ENCODE results near the gene USP47. TPM values are rescaled to one million over a fixed set of nuclear protein-coding genes. Genes with fewer than 3 reads are reported as not detected.

USP47 gene
- total and polyA plus RNA-seq, 2 experiments from 2014 or later = 16.3 to 36.7 TPM

DNA sequence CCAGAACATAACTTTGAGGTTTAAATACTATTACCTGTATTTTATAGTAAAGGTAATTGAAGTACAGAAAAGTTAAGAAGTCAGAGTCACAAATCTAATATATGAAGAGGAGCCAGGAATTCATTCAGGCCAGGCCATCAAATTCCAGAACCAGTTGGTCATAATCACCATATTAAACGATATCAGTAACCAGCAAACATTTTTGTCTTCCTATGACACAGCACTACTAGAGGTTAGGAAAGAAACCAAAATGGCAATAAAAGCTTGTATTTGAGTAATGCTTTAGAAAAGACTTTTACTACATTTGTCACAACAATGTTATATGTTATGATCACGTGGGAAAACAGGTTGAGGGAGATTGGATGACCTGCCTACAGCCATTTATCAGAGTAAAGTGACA is 104.4 kb downstream of the USP47 start:
- DNase-seq (ENCODE audit: low spot score) (no peak), ATAC-seq (no peak)
- Mint-ChIP-seq H3K27me3 (ENCODE audit: insufficient read depth, low read depth, poor library complexity) (no peaks in the 10 kb centered on the region), H3K4me3 (no peak overlapping the region), H3K27ac (no peak overlapping the region), H3K4me1 (no peaks in the 10 kb centered on the region), H3K36me3 (ENCODE audit: low read depth) (peaks cover 10% of the 10 kb centered on the region; the same call in 1 of the 3 replicates), H3K9me3 (no peaks in the 10 kb centered on the region)
- Histone ChIP-seq H3K79me2 (replicated peaks; ENCODE audit: insufficient read depth) (no peaks in the 10 kb centered on the region), H3K4me3 (no peak overlapping the region), H4K20me1 (replicated peaks; ENCODE audit: insufficient read depth) (no peaks in the 10 kb centered on the region), H2AFZ (no peak overlapping the region), H3K27me3 (ENCODE audit: insufficient read depth) (no peaks in the 10 kb centered on the region), H3K36me3 (ENCODE audit: insufficient read depth) (peaks cover under 1% of the 10 kb centered on the region; the same call in 1 of the 2 replicates), H3K4me1 (ENCODE audit: insufficient read depth) (no peaks in the 10 kb centered on the region), H3K9me2 (ENCODE audit: insufficient read depth) (no peaks in the 10 kb centered on the region), H3K4me2 (no peak overlapping the region), H3F3A (replicated peaks; ENCODE audit: low read depth) (no peaks in the 10 kb centered on the region), H3K27ac (ENCODE audit: low read depth) (no peak overlapping the region)
- TF ChIP-seq ZNF331 (CRISPR knock-in tag; IDR thresholded peaks at IDR 0.05; ENCODE audit: low read depth) (no peak), POLR2AphosphoS5 (IDR thresholded peaks at IDR 0.05; ENCODE audit: low read depth) (no peak), CREB1 (CRISPR knock-in tag; IDR thresholded peaks at IDR 0.05; ENCODE audit: low read depth) (no peak), NANOG (IDR thresholded peaks at IDR 0.05; ENCODE audit: borderline replicate concordance) (no peak), EZH2phosphoT487 (IDR thresholded peaks at IDR 0.05; ENCODE audit: unreplicated experiment) (no peak), STAT1 (IDR thresholded peaks at IDR 0.05; ENCODE audit: unreplicated experiment) (no peak), ZNF114 (CRISPR knock-in tag; IDR thresholded peaks at IDR 0.05) (no peak), JUNB (IDR thresholded peaks at IDR 0.05; ENCODE audit: unreplicated experiment) (no peak), EZH2 (IDR thresholded peaks at IDR 0.05; ENCODE audit: low read depth, unreplicated experiment) (no peak)
- TF ChIP-seq, protein P1, sequence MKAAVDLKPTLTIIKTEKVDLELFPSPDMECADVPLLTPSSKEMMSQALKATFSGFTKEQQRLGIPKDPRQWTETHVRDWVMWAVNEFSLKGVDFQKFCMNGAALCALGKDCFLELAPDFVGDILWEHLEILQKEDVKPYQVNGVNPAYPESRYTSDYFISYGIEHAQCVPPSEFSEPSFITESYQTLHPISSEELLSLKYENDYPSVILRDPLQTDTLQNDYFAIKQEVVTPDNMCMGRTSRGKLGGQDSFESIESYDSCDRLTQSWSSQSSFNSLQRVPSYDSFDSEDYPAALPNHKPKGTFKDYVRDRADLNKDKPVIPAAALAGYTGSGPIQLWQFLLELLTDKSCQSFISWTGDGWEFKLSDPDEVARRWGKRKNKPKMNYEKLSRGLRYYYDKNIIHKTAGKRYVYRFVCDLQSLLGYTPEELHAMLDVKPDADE (IDR thresholded peaks at IDR 0.05) = no peak
- TF ChIP-seq, protein P2, sequence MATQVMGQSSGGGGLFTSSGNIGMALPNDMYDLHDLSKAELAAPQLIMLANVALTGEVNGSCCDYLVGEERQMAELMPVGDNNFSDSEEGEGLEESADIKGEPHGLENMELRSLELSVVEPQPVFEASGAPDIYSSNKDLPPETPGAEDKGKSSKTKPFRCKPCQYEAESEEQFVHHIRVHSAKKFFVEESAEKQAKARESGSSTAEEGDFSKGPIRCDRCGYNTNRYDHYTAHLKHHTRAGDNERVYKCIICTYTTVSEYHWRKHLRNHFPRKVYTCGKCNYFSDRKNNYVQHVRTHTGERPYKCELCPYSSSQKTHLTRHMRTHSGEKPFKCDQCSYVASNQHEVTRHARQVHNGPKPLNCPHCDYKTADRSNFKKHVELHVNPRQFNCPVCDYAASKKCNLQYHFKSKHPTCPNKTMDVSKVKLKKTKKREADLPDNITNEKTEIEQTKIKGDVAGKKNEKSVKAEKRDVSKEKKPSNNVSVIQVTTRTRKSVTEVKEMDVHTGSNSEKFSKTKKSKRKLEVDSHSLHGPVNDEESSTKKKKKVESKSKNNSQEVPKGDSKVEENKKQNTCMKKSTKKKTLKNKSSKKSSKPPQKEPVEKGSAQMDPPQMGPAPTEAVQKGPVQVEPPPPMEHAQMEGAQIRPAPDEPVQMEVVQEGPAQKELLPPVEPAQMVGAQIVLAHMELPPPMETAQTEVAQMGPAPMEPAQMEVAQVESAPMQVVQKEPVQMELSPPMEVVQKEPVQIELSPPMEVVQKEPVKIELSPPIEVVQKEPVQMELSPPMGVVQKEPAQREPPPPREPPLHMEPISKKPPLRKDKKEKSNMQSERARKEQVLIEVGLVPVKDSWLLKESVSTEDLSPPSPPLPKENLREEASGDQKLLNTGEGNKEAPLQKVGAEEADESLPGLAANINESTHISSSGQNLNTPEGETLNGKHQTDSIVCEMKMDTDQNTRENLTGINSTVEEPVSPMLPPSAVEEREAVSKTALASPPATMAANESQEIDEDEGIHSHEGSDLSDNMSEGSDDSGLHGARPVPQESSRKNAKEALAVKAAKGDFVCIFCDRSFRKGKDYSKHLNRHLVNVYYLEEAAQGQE (IDR thresholded peaks at IDR 0.05; ENCODE audit: unreplicated experiment) = no peak
- TF ChIP-seq, protein P3, sequence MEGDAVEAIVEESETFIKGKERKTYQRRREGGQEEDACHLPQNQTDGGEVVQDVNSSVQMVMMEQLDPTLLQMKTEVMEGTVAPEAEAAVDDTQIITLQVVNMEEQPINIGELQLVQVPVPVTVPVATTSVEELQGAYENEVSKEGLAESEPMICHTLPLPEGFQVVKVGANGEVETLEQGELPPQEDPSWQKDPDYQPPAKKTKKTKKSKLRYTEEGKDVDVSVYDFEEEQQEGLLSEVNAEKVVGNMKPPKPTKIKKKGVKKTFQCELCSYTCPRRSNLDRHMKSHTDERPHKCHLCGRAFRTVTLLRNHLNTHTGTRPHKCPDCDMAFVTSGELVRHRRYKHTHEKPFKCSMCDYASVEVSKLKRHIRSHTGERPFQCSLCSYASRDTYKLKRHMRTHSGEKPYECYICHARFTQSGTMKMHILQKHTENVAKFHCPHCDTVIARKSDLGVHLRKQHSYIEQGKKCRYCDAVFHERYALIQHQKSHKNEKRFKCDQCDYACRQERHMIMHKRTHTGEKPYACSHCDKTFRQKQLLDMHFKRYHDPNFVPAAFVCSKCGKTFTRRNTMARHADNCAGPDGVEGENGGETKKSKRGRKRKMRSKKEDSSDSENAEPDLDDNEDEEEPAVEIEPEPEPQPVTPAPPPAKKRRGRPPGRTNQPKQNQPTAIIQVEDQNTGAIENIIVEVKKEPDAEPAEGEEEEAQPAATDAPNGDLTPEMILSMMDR (conservative IDR thresholded peaks at IDR 0.05; ENCODE audit: low read depth in 2 of 2) = no peak
- TF ChIP-seq, protein P4, sequence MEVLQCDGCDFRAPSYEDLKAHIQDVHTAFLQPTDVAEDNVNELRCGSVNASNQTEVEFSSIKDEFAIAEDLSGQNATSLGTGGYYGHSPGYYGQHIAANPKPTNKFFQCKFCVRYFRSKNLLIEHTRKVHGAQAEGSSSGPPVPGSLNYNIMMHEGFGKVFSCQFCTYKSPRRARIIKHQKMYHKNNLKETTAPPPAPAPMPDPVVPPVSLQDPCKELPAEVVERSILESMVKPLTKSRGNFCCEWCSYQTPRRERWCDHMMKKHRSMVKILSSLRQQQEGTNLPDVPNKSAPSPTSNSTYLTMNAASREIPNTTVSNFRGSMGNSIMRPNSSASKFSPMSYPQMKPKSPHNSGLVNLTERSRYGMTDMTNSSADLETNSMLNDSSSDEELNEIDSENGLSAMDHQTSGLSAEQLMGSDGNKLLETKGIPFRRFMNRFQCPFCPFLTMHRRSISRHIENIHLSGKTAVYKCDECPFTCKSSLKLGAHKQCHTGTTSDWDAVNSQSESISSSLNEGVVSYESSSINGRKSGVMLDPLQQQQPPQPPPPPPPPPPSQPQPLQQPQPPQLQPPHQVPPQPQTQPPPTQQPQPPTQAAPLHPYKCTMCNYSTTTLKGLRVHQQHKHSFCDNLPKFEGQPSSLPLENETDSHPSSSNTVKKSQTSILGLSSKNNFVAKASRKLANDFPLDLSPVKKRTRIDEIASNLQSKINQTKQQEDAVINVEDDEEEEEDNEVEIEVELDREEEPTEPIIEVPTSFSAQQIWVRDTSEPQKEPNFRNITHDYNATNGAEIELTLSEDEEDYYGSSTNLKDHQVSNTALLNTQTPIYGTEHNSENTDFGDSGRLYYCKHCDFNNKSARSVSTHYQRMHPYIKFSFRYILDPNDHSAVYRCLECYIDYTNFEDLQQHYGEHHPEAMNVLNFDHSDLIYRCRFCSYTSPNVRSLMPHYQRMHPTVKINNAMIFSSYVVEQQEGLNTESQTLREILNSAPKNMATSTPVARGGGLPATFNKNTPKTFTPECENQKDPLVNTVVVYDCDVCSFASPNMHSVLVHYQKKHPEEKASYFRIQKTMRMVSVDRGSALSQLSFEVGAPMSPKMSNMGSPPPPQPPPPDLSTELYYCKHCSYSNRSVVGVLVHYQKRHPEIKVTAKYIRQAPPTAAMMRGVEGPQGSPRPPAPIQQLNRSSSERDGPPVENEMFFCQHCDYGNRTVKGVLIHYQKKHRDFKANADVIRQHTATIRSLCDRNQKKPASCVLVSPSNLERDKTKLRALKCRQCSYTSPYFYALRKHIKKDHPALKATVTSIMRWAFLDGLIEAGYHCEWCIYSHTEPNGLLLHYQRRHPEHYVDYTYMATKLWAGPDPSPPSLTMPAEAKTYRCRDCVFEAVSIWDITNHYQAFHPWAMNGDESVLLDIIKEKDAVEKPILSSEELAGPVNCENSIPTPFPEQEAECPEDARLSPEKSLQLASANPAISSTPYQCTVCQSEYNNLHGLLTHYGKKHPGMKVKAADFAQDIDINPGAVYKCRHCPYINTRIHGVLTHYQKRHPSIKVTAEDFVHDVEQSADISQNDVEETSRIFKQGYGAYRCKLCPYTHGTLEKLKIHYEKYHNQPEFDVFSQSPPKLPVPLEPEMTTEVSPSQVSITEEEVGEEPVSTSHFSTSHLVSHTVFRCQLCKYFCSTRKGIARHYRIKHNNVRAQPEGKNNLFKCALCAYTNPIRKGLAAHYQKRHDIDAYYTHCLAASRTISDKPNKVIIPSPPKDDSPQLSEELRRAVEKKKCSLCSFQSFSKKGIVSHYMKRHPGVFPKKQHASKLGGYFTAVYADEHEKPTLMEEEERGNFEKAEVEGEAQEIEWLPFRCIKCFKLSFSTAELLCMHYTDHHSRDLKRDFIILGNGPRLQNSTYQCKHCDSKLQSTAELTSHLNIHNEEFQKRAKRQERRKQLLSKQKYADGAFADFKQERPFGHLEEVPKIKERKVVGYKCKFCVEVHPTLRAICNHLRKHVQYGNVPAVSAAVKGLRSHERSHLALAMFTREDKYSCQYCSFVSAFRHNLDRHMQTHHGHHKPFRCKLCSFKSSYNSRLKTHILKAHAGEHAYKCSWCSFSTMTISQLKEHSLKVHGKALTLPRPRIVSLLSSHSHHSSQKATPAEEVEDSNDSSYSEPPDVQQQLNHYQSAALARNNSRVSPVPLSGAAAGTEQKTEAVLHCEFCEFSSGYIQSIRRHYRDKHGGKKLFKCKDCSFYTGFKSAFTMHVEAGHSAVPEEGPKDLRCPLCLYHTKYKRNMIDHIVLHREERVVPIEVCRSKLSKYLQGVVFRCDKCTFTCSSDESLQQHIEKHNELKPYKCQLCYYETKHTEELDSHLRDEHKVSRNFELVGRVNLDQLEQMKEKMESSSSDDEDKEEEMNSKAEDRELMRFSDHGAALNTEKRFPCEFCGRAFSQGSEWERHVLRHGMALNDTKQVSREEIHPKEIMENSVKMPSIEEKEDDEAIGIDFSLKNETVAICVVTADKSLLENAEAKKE (CRISPR knock-in tag; IDR thresholded peaks at IDR 0.05) = no peak
